HepG2 (cell line): Measurements from ENCODE around the gene ST6GALNAC4. TPM values are rescaled to one million over a fixed set of nuclear protein-coding genes. Genes with fewer than 3 reads are reported as not detected.
A peak's percentile ranks its signal among the peaks of the same experiment; 100 is the strongest.

Experiments used
- ATAC-seq: fragments of 200-7000 bp; cut with Tn5 transposase; 3 replicates; pipeline ENCODE4 v1.9.1; 2020; ENCODE audit warnings: mild to moderate bottlenecking, moderate library complexity
- BruUV-seq: library from RNA; stranded (reverse); fragments of 400-500 nt; replicated peaks from 2 replicates; lab custom pipeline; 2021; lab: Mats Ljungman, UMichigan
- CTCF ChIA-PET: fragments of 300-600 bp; formaldehyde crosslinking; extraction: SDS; loops from one replicate; lab custom pipeline; 2021; ENCODE audit warnings: low total read pairs, inconsistent platforms, low intra/inter-chr PET ratio; lab: Yijun Ruan, JAX
- POLR2A ChIA-PET: fragments of 350-600 bp; sonication (Branson Sonifier 250); formaldehyde crosslinking; loops from one replicate; lab custom pipeline; 2020; ENCODE audit warnings: antibody characterized with exemption, inconsistent platforms; lab: Yijun Ruan, JAX
- DNase-seq: peaks from one replicate; pipeline ENCODE4 v3.0.0-alpha.2; 2015; ENCODE audit warnings: low spot score
- FAIRE-seq: peaks from 3 replicates; lab custom pipeline; 2011; peaks lifted over from hg19 to GRCh38; lab: Jason Lieb, UNC
- H2AFZ ChIP-seq: one replicate; pipeline ENCODE4 v1.6.1; 2011; ENCODE audit warnings: low read length, inconsistent platforms
- H3K27ac ChIP-seq: fragments of 300-600 bp; 3 replicates; pipeline ENCODE4 v1.8.0; 2011; ENCODE audit warnings: mixed run types, mild to moderate bottlenecking, mixed read lengths, low read length, inconsistent platforms; ENCODE audit not compliant: insufficient read depth; ENCODE audit errors: extremely low read length
- H3K27me3 ChIP-seq, 2 experiments: fragments of 200-600 bp in 1 of 2; 2 replicates in 1 of 2; 3 replicates in 1 of 2; pipeline versions ENCODE4 v1.6.0 to v1.8.0; 2011; ENCODE audit warnings: low read length in 2 of 2, mild to moderate bottlenecking in 2 of 2, moderate library complexity in 2 of 2, inconsistent platforms in 1 of 2; ENCODE audit not compliant: insufficient read depth in 2 of 2, control insufficient read depth in 1 of 2
- H3K36me3 ChIP-seq, 2 experiments: fragments of 200-600 bp in 1 of 2; replicated peaks in 1 of 2; 2 replicates in 1 of 2; 3 replicates in 1 of 2; pipeline versions ENCODE4 v1.5.1 to v1.8.0; 2011; ENCODE audit warnings: low read length in 2 of 2, inconsistent platforms in 1 of 2; ENCODE audit not compliant: insufficient read depth in 2 of 2, control insufficient read depth in 1 of 2
- H3K4me1 ChIP-seq: 2 replicates; pipeline ENCODE4 v1.5.1; 2012; ENCODE audit warnings: low read length, inconsistent platforms; ENCODE audit not compliant: insufficient read depth
- H3K4me2 ChIP-seq: 2 replicates; pipeline ENCODE4 v1.6.0; 2011; ENCODE audit warnings: low read depth, low read length, inconsistent platforms
- H3K4me3 ChIP-seq, 3 experiments: fragments of 200-600 bp in 1 of 3; sonication (generic), shearing (Covaris generic) in 1 of 3; replicated peaks in 1 of 3; 2 replicates each; pipeline ENCODE4 v1.5.1; 2011 to 2016; ENCODE audit warnings: low read length in 3 of 3, inconsistent platforms in 2 of 3, low read depth in 2 of 3, mild to moderate bottlenecking in 2 of 3, control low read depth in 1 of 3, mixed read lengths in 1 of 3; ENCODE audit not compliant: insufficient read depth in 1 of 3
- H3K79me2 ChIP-seq: one replicate; pipeline ENCODE4 v1.6.1; 2011; ENCODE audit warnings: low read length, inconsistent platforms; ENCODE audit not compliant: insufficient read depth
- H3K9ac ChIP-seq: 2 replicates; pipeline ENCODE4 v1.6.0; 2011; ENCODE audit warnings: mild to moderate bottlenecking, low read depth, low read length, inconsistent platforms; ENCODE audit not compliant: insufficient read depth
- H3K9me3 ChIP-seq: 2 replicates; pipeline ENCODE4 v1.5.1; 2012; ENCODE audit warnings: mild to moderate bottlenecking, low read length
- H4K20me1 ChIP-seq: 2 replicates; pipeline ENCODE4 v1.6.0; 2011; ENCODE audit warnings: inconsistent platforms, mild to moderate bottlenecking, low read length, moderate library complexity; ENCODE audit not compliant: insufficient read depth
- AKAP8 ChIP-seq: sonication (generic); formaldehyde crosslinking; IDR thresholded peaks from 2 replicates; pipeline ENCODE4 v1.5.1; 2020; ENCODE audit warnings: mild to moderate bottlenecking, missing genetic modification reagents
- ASH2L ChIP-seq: fragments of 300-600, 200-600 bp; sonication (generic); IDR thresholded peaks from 2 replicates; pipeline ENCODE4 v1.7.0; 2017; ENCODE audit warnings: low read depth, mild to moderate bottlenecking, moderate library complexity, mixed read lengths, low read length; ENCODE audit not compliant: insufficient read length
- CHCHD3 ChIP-seq: sonication (generic); formaldehyde crosslinking; IDR thresholded peaks from 2 replicates; pipeline ENCODE4 v1.8.0; 2022; ENCODE audit warnings: mild to moderate bottlenecking, missing genetic modification reagents, moderate library complexity
- GABPB1 ChIP-seq: IDR thresholded peaks from 2 replicates; pipeline ENCODE4 v1.6.1; 2016; ENCODE audit warnings: mild to moderate bottlenecking, missing genetic modification reagents, moderate library complexity, missing compliant biosample characterization
- HNRNPLL ChIP-seq: fragments of 200-400 bp; formaldehyde crosslinking; IDR thresholded peaks from 2 replicates; pipeline ENCODE4 v1.6.1; 2017; ENCODE audit warnings: mild to moderate bottlenecking, low read depth, low read length; ENCODE audit not compliant: poor library complexity, severe bottlenecking
- KDM5B ChIP-seq: sonication (generic); formaldehyde crosslinking; IDR thresholded peaks from 2 replicates; pipeline ENCODE4 v1.4.0; 2020; ENCODE audit warnings: missing genetic modification reagents, mild to moderate bottlenecking, borderline replicate concordance
- KLF16 ChIP-seq, 2 experiments: sonication (generic) in 1 of 2; formaldehyde crosslinking in 1 of 2; IDR thresholded peaks; 2 replicates each; pipeline versions ENCODE4 v1.6.1 to v1.8.0; 2016 to 2023; ENCODE audit warnings: missing genetic modification reagents in 2 of 2, missing compliant biosample characterization in 1 of 2
- LCORL ChIP-seq, 2 experiments: fragments of 450-650 bp in 1 of 2; sonication (generic) in 1 of 2; formaldehyde crosslinking in 1 of 2; IDR thresholded peaks; 2 replicates each; pipeline versions ENCODE4 v1.5.0 to v1.6.1; 2017 to 2020; ENCODE audit warnings: antibody characterized with exemption in 1 of 2, missing genetic modification reagents in 1 of 2
- PCBP1 ChIP-seq: fragments of 200-400 bp; formaldehyde crosslinking; IDR thresholded peaks from 2 replicates; pipeline ENCODE4 v1.6.1; 2017; ENCODE audit warnings: mild to moderate bottlenecking, low read depth, low read length, borderline replicate concordance
- SAP130 ChIP-seq: IDR thresholded peaks from 2 replicates; pipeline ENCODE4 v1.6.1; 2016; ENCODE audit warnings: low read depth
- SMARCE1 ChIP-seq: fragments of 450-650 bp; IDR thresholded peaks from 2 replicates; pipeline ENCODE4 v1.6.1; 2017; ENCODE audit warnings: borderline replicate concordance
- SP4 ChIP-seq: sonication (generic); formaldehyde crosslinking; IDR thresholded peaks from 2 replicates; pipeline ENCODE4 v1.8.1; 2023; ENCODE audit warnings: mild to moderate bottlenecking, missing genetic modification reagents
- THAP11 ChIP-seq: IDR thresholded peaks from 2 replicates; pipeline ENCODE4 v1.6.1; 2016; ENCODE audit warnings: missing biosample characterization, missing genetic modification reagents
- ZBTB8A ChIP-seq: sonication (generic); formaldehyde crosslinking; IDR thresholded peaks from 2 replicates; pipeline ENCODE4 v1.4.0; 2020; ENCODE audit warnings: mild to moderate bottlenecking, low read depth, missing genetic modification reagents, borderline replicate concordance
- ZNF343 ChIP-seq: sonication (generic); formaldehyde crosslinking; IDR thresholded peaks from 2 replicates; pipeline ENCODE4 v1.4.0; 2020; ENCODE audit warnings: mild to moderate bottlenecking, missing genetic modification reagents
- ZNF720 ChIP-seq: sonication (generic); formaldehyde crosslinking; IDR thresholded peaks from 2 replicates; pipeline ENCODE4 v1.4.0; 2020; ENCODE audit warnings: missing genetic modification reagents
- WGBS: methylation state at CpG from one replicate; pipeline ENCODE4 v1.1.6; 2017; ENCODE audit warnings: low lambda C conversion rate; 5-methylcytosine and 5-hydroxymethylcytosine counted together
- in situ Hi-C: cut with HindIII; loops from 2 replicates; pipeline ENCODE4 v1.10.0; 2017; ENCODE audit warnings: low pct_unique_long_range_greater_than_20kb; ENCODE audit not compliant: extremely low pct_ligation_motif_present
- intact Hi-C: fragments of 100-400 bp; cut with micrococcal nuclease; formaldehyde crosslinking; loops from one replicate; pipeline ENCODE4 v1.10.0; 2022; ENCODE audit not compliant: unreplicated experiment
- polyA plus RNA-seq, 8 experiments: library from polyadenylated mRNA; depleted of rRNA in 3 of 8; stranded (reverse) in 7 of 8; unstranded in 1 of 8; fragments of >200 nt; fragmentation: Illumina TruSeq in 4 of 8; extraction: Trizol in 4 of 8; gene quantifications; 2 replicates each; pipeline versions ENCODE4 v1.2.1 to v1.2.3, GENCODE V29; 2011 to 2016; ENCODE audit warnings: low read depth in 4 of 8, missing spikeins in 1 of 8, mixed read lengths in 1 of 8; ENCODE audit not compliant: insufficient read depth in 1 of 8
- total RNA-seq, 5 experiments: library from RNA; depleted of rRNA; stranded (reverse); fragments of >200 nt; fragmentation: Illumina TruSeq; extraction: Trizol; gene quantifications; 2 replicates each; pipeline ENCODE4 v1.2.3, GENCODE V29; 2016; ENCODE audit warnings: low read depth in 1 of 5
- TF ChIP-seq, protein P1 (sequence below): sonication (generic); formaldehyde crosslinking; IDR thresholded peaks from 2 replicates; pipeline ENCODE4 v1.4.0; 2020; ENCODE audit warnings: missing genetic modification reagents, borderline replicate concordance
- TF ChIP-seq, protein P2 (sequence below): sonication (generic); formaldehyde crosslinking; IDR thresholded peaks from 2 replicates; pipeline ENCODE4 v1.4.0; 2020; ENCODE audit warnings: mild to moderate bottlenecking, low read depth, missing genetic modification reagents

The ST6GALNAC4 gene
- total and polyA plus RNA-seq, 2 of the 13 experiments (the other 11 are each of a cell fraction or from before 2014, with no cell fraction given), result 18.8 to 27.7 TPM

GRCh38 chr9:127930231-127931091 lies 13.6 kb upstream of the ST6GALNAC4 start, which contains the start of gene PIP5KL1:
TSS of gene PIP5KL1 (minus strand) at chr9:127930777. CDS start at chr9:127930752, 25 bp downstream.
- H3K27me3 ChIP-seq, result peaks cover 0 to 33% of the 10 kb centered on the region in 2 experiments
- intact Hi-C loops (no loop called here), in situ Hi-C loops (no loop called here)
- ATAC-seq (peak; percentile 80), DNase-seq (peak; percentile 67), FAIRE-seq (no peak)
- BruUV-seq, result no TSS peak
- no peak within 1 kb of the TSS for H3K9ac ChIP-seq
- peak within 1 kb of the TSS; percentile 32 to 73 (median 64); a peak in 5 of 6 replicates for H3K4me3 ChIP-seq
- H3K36me3 ChIP-seq, result peaks cover 0 to 2% of the 10 kb centered on the region in 2 experiments; a peak in 1 of 5 replicates
- H3K9me3 ChIP-seq, result no peaks in the 10 kb centered on the region
- peaks cover 48% of the 10 kb centered on the region for H3K4me1 ChIP-seq
- peak within 1 kb of the TSS; percentile 66 for H3K4me2 ChIP-seq
- 6% methylated on average over 10 of the region's 70 CpGs for WGBS
- ChIA-PET POLR2A (interaction anchor here (1.1 to 1.3 kb wide), 2 partner anchors 14 to 22 kb away, joined by 3 read pairs; partner anchors contain the start of gene ST6GALNAC4), CTCF (no interaction called here)
- no peaks in the 10 kb centered on the region for H4K20me1 ChIP-seq
- H2AFZ ChIP-seq, result no peak within 1 kb of the TSS
- peak within 1 kb of the TSS; percentile 31 for H3K27ac ChIP-seq
- peaks cover under 1% of the 10 kb centered on the region for H3K79me2 ChIP-seq
- TF ChIP-seq HNRNPLL (peak; percentile 48), SP4 (CRISPR knock-in tag) (peak; percentile 79), KDM5B (CRISPR knock-in tag) (peak; percentile 74), PCBP1 (0 out of 2 replicates have a peak, but pooled peaks have one; percentile 25), ZNF720 (CRISPR knock-in tag) (no peak), AKAP8 (CRISPR knock-in tag) (peak; percentile 60; the same call in 1 of the 2 replicates), SAP130 (peak; percentile 27), LCORL (IDR thresholded peaks at IDR 0.05) (no peak), LCORL (CRISPR knock-in tag; IDR thresholded peaks at IDR 0.05) (0 out of 2 replicates have a peak, but pooled peaks have one; percentile 32), THAP11 (peak; percentile 33; the same call in 1 of the 2 replicates), ZBTB8A (no peak), KLF16 (CRISPR knock-in tag; IDR thresholded peaks at IDR 0.05) (no peak), GABPB1 (CRISPR knock-in tag) (peak; percentile 65; the same call in 1 of the 2 replicates), CHCHD3 (no peak), ZNF343 (CRISPR knock-in tag) (no peak), SMARCE1 (no peak), ASH2L (peak; percentile 21)
- TF ChIP-seq, protein P1, sequence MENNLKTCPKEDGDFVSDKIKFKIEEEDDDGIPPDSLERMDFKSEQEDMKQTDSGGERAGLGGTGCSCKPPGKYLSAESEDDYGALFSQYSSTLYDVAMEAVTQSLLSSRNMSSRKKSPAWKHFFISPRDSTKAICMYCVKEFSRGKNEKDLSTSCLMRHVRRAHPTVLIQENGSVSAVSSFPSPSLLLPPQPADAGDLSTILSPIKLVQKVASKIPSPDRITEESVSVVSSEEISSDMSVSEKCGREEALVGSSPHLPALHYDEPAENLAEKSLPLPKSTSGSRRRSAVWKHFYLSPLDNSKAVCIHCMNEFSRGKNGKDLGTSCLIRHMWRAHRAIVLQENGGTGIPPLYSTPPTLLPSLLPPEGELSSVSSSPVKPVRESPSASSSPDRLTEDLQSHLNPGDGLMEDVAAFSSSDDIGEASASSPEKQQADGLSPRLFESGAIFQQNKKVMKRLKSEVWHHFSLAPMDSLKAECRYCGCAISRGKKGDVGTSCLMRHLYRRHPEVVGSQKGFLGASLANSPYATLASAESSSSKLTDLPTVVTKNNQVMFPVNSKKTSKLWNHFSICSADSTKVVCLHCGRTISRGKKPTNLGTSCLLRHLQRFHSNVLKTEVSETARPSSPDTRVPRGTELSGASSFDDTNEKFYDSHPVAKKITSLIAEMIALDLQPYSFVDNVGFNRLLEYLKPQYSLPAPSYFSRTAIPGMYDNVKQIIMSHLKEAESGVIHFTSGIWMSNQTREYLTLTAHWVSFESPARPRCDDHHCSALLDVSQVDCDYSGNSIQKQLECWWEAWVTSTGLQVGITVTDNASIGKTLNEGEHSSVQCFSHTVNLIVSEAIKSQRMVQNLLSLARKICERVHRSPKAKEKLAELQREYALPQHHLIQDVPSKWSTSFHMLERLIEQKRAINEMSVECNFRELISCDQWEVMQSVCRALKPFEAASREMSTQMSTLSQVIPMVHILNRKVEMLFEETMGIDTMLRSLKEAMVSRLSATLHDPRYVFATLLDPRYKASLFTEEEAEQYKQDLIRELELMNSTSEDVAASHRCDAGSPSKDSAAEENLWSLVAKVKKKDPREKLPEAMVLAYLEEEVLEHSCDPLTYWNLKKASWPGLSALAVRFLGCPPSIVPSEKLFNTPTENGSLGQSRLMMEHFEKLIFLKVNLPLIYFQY (CRISPR knock-in tag), result no peak
- TF ChIP-seq, protein P2, sequence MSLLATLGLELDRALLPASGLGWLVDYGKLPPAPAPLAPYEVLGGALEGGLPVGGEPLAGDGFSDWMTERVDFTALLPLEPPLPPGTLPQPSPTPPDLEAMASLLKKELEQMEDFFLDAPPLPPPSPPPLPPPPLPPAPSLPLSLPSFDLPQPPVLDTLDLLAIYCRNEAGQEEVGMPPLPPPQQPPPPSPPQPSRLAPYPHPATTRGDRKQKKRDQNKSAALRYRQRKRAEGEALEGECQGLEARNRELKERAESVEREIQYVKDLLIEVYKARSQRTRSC (CRISPR knock-in tag), result no peak
